ENCODE measurements around the gene ZNF446. TPM values are rescaled to one million over a fixed set of nuclear protein-coding genes. Genes with fewer than 3 reads are reported as not detected.
A peak's percentile ranks its signal among the peaks of the same experiment; 100 is the strongest.

ZNF446 gene
- total and polyA plus RNA-seq, 9 of the 15 experiments (the other 6 are each of a cell fraction or from before 2014, with no cell fraction given) = 0.07 to 4.8 (median 1.2) TPM

DNA sequence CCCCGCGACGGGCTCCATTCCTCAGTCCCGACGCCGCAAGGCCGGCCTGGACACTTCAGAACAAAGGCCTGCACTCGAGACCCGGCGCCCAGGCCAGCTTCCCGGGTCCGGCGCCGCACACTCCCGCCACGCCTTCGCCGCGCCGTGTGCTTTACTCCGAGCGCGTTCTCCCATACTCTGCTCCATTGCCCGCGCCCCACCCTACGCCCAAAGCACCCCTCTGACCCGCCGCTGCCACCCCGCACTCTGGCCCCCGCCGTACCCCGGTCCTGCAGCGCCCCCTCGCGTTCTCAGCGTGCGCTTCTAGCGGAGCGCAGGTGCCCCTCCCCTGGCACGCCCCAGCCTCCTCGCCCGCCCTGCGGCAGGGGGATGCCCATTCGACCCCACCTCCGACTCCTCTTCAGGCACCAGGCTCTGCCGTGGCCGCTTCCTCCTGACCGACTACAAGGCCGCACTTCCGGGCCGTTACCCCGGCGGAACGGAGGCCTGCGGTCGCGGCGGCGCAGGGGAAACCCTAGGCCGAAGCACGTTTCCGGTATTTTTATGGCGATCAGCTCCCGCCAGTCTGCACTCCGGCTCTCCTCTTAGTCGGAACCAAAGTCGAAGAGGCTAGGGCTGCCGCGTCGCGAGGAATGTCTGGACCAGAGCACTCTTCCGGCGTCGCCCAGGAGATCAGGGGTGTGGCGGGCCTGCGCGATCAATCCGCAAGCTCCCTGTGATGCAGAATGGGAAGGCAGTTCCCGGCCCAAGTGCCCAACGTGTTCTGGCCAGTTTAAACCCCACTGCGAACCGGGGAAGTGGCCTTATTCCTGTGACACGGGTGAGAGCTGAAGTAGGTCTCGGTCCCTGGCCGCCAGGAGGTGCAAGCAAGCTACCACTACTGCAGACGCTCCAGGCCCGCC lies 43.5 kb downstream of the ZNF446 start, which contains the start of gene ZBTB45 (continued):
- TF ChIP-seq, protein P1, sequence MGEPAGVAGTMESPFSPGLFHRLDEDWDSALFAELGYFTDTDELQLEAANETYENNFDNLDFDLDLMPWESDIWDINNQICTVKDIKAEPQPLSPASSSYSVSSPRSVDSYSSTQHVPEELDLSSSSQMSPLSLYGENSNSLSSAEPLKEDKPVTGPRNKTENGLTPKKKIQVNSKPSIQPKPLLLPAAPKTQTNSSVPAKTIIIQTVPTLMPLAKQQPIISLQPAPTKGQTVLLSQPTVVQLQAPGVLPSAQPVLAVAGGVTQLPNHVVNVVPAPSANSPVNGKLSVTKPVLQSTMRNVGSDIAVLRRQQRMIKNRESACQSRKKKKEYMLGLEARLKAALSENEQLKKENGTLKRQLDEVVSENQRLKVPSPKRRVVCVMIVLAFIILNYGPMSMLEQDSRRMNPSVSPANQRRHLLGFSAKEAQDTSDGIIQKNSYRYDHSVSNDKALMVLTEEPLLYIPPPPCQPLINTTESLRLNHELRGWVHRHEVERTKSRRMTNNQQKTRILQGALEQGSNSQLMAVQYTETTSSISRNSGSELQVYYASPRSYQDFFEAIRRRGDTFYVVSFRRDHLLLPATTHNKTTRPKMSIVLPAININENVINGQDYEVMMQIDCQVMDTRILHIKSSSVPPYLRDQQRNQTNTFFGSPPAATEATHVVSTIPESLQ (CRISPR knock-in tag; IDR thresholded peaks at IDR 0.05) = peak; percentile 95
- 0 out of 2 replicates have a peak, but pooled peaks have one; percentile 42 for TF ChIP-seq ZNF3 (CRISPR knock-in tag; IDR thresholded peaks at IDR 0.05)
- TF ChIP-seq, protein P2, sequence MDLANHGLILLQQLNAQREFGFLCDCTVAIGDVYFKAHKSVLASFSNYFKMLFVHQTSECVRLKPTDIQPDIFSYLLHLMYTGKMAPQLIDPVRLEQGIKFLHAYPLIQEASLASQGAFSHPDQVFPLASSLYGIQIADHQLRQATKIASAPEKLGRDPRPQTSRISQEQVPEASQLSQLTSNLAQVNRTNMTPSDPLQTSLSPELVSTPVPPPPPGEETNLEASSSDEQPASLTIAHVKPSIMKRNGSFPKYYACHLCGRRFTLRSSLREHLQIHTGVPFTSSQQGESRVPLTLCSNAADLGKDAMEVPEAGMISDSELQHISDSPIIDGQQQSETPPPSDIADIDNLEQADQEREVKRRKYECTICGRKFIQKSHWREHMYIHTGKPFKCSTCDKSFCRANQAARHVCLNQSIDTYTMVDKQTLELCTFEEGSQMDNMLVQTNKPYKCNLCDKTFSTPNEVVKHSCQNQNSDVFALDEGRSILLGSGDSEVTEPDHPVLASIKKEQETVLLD (IDR thresholded peaks at IDR 0.05) = peak; percentile 85
- TF ChIP-seq FOXJ3 (CRISPR knock-in tag; IDR thresholded peaks at IDR 0.05) = no peak
- TF ChIP-seq ZNF12 (CRISPR knock-in tag; IDR thresholded peaks at IDR 0.05) = peak; percentile 71; the same call in 1 of the 2 replicates
- TF ChIP-seq GTF2E2 (tag; IDR thresholded peaks at IDR 0.05) = peak; percentile 99
- TF ChIP-seq, protein P3, sequence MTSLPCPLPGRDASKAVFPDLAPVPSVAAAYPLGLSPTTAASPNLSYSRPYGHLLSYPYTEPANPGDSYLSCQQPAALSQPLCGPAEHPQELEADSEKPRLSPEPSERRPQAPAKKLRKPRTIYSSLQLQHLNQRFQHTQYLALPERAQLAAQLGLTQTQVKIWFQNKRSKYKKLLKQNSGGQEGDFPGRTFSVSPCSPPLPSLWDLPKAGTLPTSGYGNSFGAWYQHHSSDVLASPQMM (CRISPR knock-in tag; IDR thresholded peaks at IDR 0.05) = no peak
- TF ChIP-seq, protein P4, sequence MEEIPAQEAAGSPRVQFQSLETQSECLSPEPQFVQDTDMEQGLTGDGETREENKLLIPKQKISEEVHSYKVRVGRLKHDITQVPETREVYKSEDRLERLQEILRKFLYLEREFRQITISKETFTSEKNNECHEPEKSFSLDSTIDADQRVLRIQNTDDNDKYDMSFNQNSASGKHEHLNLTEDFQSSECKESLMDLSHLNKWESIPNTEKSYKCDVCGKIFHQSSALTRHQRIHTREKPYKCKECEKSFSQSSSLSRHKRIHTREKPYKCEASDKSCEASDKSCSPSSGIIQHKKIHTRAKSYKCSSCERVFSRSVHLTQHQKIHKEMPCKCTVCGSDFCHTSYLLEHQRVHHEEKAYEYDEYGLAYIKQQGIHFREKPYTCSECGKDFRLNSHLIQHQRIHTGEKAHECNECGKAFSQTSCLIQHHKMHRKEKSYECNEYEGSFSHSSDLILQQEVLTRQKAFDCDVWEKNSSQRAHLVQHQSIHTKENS (CRISPR knock-in tag; IDR thresholded peaks at IDR 0.05) = no peak
- TF ChIP-seq CBX1 (IDR thresholded peaks at IDR 0.05; ENCODE audit: low read depth) = peak; percentile 94; the same call in 1 of the 2 replicates
- no peak for TF ChIP-seq MCM7 (IDR thresholded peaks at IDR 0.05)
- TF ChIP-seq MAFK (IDR thresholded peaks at IDR 0.05; ENCODE audit: low read length) = no peak
- TF ChIP-seq SIRT6 (IDR thresholded peaks at IDR 0.05; ENCODE audit: low read depth, low read length) = no peak
- TF ChIP-seq, protein P5, sequence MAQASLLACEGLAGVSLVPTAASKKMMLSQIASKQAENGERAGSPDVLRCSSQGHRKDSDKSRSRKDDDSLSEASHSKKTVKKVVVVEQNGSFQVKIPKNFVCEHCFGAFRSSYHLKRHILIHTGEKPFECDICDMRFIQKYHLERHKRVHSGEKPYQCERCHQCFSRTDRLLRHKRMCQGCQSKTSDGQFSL (CRISPR knock-in tag; IDR thresholded peaks at IDR 0.05) = peak; percentile 88
- TF ChIP-seq, protein P5 (tag; IDR thresholded peaks at IDR 0.05) = 0 out of 4 replicates have a peak, but pooled peaks of 1 of the 2 experiments have one; percentile 39
- TF ChIP-seq, protein P6, sequence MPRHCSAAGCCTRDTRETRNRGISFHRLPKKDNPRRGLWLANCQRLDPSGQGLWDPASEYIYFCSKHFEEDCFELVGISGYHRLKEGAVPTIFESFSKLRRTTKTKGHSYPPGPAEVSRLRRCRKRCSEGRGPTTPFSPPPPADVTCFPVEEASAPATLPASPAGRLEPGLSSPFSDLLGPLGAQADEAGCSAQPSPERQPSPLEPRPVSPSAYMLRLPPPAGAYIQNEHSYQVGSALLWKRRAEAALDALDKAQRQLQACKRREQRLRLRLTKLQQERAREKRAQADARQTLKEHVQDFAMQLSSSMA (CRISPR knock-in tag; IDR thresholded peaks at IDR 0.05) = peak; percentile 93
- TF ChIP-seq, protein P7, sequence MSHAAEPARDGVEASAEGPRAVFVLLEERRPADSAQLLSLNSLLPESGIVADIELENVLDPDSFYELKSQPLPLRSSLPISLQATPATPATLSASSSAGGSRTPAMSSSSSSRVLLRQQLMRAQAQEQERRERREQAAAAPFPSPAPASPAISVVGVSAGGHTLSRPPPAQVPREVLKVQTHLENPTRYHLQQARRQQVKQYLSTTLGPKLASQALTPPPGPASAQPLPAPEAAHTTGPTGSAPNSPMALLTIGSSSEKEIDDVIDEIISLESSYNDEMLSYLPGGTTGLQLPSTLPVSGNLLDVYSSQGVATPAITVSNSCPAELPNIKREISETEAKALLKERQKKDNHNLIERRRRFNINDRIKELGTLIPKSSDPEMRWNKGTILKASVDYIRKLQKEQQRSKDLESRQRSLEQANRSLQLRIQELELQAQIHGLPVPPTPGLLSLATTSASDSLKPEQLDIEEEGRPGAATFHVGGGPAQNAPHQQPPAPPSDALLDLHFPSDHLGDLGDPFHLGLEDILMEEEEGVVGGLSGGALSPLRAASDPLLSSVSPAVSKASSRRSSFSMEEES (CRISPR knock-in tag; IDR thresholded peaks at IDR 0.05) = no peak
- no peak for TF ChIP-seq ZNF217 (CRISPR knock-in tag; IDR thresholded peaks at IDR 0.05)
- TF ChIP-seq MEF2A (IDR thresholded peaks at IDR 0.05; ENCODE audit: control insufficient read depth, low read depth, low read length) = 0 out of 2 replicates have a peak, but pooled peaks have one; percentile 23
